ENCODE data around the gene SAMD8.

SAMD8 gene

DNA sequence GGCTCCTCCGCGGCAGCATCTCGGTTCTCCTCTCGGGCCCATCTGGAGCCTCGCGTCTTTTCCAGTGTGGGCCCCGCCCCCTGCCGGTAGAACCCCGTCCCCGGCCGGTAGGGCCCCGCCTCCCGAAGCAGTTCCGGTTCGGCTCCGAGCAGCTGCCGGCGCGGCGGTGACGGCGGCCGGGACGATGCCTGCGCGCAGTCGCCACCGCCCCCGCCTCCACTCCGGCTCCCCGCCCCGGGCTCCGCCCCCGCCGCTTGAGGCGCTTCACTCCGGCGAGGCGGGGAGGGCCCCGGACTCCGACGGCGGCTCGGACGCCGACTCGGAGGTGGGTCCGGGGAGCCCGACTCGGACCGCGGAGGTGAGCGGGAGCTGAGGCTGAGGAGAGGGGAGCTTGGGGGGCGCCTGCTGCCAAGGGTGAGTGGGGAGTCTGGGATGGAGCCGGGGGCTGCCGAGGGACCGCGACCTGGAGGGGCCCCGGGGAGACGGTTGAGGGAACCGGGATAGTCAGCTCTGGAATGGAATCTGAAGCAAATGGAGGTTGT, at the start of gene SAMD8:
TSS of gene SAMD8 (plus strand) at position 292 of the 542 bp plus-strand sequence. CDS start 38,873 bp downstream, outside the sequence.
- peak; percentile 88 to 91 for DNase-seq (ENCODE audit: low read depth in 2 of 2)

DNA sequence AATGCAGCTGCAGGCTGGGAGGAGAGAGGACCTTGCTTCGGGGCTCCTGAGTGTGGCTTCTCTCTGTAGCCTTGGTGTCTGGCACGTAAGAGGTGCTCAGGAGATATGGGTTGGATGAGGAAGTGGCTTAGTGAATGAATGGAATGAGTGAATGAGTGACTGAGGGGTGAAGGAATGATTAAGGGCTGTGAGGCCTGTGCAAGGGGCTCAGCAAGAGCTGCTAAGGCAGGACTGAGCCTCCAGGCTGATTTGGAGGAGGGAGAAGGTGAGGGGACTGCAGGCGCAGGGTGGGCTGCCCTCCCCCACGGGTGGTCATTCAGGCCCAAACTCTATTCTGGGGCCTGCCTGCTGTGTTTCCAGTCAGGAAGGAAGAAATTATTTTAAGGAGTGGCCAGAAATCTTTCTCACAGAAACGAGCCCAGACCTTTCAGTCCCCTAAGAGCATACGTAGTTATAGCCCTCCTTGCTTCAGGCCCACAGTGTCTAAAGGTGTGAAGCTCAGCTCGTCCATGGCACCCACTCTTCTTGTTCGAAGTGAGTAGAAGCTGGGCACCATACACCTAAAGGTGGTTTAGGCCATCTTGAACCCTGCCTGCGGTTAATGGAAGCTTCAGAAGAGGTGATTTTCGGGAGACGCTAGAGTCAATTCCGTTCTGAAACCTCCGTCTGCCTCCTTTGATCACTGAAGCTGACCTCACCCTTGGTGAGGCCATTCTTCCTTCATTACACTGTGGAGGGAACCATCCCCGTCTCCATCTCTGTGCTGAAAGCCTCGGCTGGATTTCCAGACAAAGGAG, 49.5 kb upstream of the SAMD8 start:
- no peak for DNase-seq (ENCODE audit: low read depth in 2 of 2)

- no peak for DNase-seq (ENCODE audit: low read depth in 2 of 2)
These were observed 48.8 kb upstream of the SAMD8 start for GRCh38 chr10:75062506-75063299.

DNA sequence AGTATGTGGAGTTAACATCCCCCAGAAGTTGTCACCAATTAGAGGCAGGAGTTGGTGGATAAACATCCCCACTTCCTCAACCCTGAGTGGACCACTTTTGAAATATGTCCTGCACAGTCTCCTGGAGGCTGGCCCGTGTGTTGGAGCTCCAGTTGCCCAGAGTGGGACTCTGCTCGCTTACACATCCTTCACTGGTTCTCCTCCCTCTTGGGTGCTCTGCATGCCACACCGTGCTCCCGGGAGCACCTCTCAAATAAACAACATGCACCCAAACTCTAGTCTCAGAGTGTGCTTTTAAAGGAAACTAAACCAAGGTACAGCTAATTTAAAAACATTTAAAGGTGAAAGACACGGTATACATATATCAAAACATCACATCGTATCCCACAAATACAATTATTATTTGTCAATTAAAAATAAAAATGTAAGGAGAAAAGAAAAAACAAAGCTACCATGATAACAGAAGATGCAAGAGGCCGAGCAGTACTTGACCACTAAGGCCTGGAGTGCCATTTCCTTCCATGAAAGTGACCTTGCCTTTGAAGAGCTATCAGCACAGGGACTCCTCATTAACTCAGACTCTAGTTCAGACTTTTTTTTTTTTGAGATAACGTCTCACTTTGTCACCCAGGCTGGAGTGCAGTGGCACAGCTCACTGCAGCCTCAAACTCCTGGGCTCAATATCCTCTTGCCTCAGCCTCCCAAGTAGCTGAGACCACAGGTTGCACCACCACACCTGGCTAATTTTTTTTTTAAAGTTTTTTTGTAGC, 47.8 kb upstream of the SAMD8 start:
- DNase-seq (ENCODE audit: low read depth in 2 of 2): no peak

DNA sequence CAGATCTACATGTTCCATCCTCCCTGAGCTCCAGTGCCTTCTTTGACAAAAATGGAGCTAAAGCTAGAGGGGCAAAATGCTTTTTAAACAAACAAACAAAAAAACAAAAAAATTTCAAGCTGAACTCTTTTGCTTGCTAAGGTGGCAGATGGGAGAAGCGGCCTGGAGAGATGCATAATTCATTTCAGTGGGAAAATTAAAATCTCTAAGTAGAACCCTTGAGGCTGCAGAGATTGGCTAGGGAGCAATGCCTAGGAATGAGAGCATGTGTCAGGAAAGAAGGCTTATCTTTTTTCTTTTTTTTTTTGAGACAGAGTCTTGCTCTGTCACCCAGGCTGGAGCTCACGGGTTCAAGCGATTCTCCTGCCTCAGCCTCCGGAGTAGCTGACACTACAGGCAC, 46.4 kb upstream of the SAMD8 start:
- DNase-seq (ENCODE audit: low read depth in 2 of 2): no peak

DNA sequence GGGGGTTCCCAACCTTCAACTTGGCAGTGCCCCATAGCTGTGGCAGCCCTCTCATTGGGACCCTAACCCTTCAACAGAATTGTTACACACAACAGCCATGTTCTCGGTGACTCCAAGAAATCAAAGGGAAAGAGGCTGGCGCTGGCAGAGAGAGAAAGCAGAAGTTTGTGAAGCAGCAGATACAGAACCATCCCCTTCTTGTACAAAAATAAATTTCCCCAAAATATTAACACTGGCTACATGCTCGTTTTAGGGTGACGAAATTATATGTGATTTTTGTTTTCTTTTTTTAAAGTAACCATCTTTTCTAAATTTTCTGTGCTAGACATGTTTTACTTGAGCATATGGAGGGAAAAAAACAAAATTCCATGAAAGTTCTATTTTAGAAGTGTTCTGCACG, 45.2 kb upstream of the SAMD8 start:
- no peak for DNase-seq (ENCODE audit: low read depth in 2 of 2)

- no peak for DNase-seq (ENCODE audit: low read depth in 2 of 2)
These were observed 44.2 kb upstream of the SAMD8 start for GRCh38 chr10:75067272-75067671.

- no peak for DNase-seq (ENCODE audit: low read depth in 2 of 2)
These were observed 42.9 kb upstream of the SAMD8 start for GRCh38 chr10:75068523-75068922.

DNA sequence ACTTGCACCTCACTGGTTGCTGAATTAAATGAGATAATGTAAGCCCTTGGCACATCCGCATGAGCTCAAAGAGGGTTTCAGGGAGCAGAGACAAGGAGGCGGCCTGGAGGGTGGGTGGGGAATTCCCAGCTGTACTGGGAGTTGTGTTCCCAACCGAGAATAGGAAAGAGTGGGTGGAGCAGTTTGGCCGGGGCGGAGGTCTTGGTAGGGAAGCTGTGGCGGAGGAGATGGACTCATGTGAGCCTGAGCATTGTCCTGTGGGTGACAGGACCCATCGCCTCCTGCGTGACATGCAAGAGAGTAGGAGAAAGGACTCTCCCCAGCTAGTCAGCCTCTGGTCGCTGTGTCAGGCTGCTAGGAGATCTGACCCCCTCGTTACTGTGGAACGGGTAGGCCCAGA, 41.0 kb upstream of the SAMD8 start:
- no peak for DNase-seq (ENCODE audit: low read depth in 2 of 2)

DNA sequence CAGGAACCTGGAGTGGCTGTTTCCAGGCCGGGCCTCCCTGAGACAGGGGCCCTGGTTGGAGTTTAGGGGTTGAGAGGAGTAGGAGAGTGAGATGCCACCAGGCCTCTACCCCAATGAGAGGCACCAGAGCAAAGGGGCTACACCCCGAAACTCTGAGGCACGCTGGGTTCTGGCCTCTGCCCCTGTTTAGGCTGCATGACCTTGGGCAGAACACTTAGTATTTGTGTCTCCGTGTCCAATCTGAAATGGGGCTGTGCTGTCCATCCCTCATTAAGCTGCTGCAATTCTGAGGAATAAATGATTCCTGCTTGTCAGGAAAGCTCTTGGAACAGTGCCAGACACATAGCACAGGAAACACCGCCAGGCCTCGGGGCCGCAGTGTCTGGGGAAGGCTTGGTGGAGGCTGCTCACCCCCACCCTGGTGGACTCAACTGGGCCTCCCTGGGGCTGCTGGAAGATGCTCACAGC, 40.5 kb upstream of the SAMD8 start:
- DNase-seq (ENCODE audit: low read depth in 2 of 2): no peak

DNA sequence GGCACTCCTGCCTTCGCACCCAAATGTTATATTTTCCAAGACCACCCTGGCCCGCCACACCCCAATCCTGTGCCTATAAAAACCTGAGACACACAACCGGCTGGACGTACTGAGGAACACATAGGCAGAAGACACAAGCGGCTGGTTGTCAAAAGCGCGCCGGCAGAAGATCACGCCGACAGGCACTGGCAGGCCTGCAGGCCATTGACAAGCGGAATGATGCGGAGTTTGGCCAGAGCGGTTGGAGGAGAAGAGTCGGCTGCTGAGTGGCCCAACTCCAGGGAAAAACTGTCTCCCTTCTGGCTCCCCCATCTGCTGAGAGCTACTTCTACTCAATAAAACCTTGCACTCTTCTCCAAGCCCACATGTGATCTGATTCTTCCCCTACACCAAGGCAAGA, 39.7 kb upstream of the SAMD8 start:
- no peak for DNase-seq (ENCODE audit: low read depth in 2 of 2)

GRCh38 chr10:75072727-75073126, 38.7 kb upstream of the SAMD8 start:
- no peak for DNase-seq (ENCODE audit: low read depth in 2 of 2)

- DNase-seq (ENCODE audit: low read depth in 2 of 2): no peak
These were observed 38.0 kb upstream of the SAMD8 start for GRCh38 chr10:75073442-75073841.

DNA sequence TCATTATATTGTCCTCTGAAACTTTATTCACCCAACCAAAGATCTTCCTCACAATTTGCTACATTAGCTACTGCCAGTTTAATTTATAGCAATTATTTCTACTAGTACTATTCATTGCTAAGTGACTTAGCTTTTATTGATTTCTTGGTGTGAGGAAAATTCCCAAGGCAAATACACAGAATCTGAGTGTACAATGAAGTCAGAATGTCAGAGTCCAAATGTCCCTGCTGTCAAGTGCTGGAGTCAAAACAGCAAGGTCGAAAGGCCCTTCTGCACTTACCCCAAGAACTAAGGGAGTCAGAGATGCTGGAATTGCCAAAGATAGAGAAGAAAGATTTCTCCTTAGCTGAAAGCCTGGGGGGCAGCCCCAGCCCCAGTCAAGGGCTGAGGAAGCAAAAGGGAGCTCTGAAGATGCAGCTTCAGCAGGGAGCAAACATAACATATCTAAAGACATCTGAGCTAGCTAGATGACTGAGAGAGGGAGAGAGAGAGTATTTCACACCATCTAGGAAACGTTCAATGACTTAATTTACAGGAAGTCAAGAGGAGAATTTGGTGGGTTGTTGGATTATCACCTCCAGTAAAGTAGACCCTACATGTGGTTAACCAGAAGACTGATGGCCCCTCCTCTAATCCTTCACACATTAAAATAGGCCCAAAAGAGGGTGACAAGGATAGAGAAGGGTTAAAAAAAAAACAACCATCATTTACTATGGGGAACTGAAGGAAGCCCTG, 36.6 kb upstream of the SAMD8 start:
- DNase-seq (ENCODE audit: low read depth in 2 of 2): no peak

DNA sequence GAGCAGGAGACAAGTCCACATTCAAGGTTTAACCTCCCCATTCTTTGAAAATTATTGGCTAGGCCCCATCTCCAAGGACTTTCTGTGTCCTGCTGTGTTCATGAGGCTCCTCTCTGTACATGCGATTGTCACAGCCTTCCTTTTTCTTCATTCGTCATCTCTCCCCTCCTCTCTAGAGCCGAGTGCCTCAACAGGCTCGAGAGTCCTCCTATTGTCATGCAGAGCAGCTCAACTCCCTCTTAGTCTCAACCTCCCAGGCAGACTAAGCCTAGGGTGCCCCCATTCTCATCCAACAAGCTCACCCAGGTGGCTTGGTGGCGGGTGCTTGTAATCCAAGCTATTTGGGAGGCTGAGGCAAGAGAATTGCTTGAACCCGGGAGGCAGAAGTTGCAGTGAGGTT, 35.1 kb upstream of the SAMD8 start:
- no peak for DNase-seq (ENCODE audit: low read depth in 2 of 2)

DNA sequence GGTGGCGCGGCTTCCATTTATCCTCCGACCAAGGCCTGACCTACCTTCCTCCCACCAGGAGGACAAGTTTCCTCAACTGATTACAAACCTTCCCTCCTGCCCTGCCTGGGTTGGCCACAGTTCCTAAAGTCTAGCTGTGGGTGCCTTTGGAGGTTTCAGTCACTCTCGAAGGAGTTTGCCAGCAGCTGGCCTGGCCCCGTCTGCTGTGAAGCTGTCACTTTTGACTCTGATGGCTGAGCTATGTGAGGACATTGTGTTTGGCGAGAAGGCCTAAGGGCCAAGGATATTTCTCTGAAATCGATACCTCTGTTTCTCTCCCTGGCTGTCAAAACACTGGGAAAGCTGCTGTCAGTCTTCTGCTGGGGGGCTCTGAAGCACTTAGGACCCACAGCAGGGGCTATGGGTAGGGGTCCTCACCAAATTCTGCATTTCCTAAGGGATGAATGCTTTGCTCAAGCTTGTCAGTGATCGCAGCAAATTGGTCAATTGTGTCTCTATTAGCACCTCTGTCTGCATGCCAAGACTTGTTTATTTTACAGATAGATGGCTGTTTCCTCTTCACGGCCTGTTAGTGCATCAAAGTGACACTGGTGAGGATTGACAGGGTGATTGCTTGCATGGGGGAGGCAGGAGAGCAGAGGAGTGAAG, 31.9 kb upstream of the SAMD8 start:
- DNase-seq (ENCODE audit: low read depth in 2 of 2): no peak

- no peak for DNase-seq (ENCODE audit: low read depth in 2 of 2)
These were observed 30.9 kb upstream of the SAMD8 start for GRCh38 chr10:75080554-75080953.

GRCh38 chr10:75081379-75081778, 30.1 kb upstream of the SAMD8 start:
- no peak for DNase-seq (ENCODE audit: low read depth in 2 of 2)

GRCh38 chr10:75083972-75084833, 27.3 kb upstream of the SAMD8 start:
- no peak for DNase-seq (ENCODE audit: low read depth in 2 of 2)

All from stimulated activated CD8-positive, alpha-beta memory T cell treated with anti-CD3 and anti-CD28 coated beads, Interleukin-15, amount 100 ng/mL, for 4 hours (primary cell).